SJCRH30 (cell line): ENCODE results near the gene KIF21B. TPM values are rescaled to one million over a fixed set of nuclear protein-coding genes. Genes with fewer than 3 reads are reported as not detected.

ENCODE experiments used
- DNase-seq, 2 experiments: peaks; one replicate each; pipeline ENCODE4 v3.0.0-alpha.2; 2015 to 2020
- H3K27ac ChIP-seq: fragments of 250-450 bp; sonication (Bioruptor Pico); 2 replicates; pipeline ENCODE4 v1.5.1; 2020; ENCODE audit warnings: mild to moderate bottlenecking, moderate library complexity
- H3K27me3 ChIP-seq: fragments of 250-450 bp; sonication (Bioruptor Pico); 2 replicates; pipeline ENCODE4 v1.5.1; 2020; ENCODE audit warnings: mild to moderate bottlenecking, moderate library complexity
- H3K36me3 ChIP-seq: fragments of 250-450 bp; sonication (Bioruptor Pico); 2 replicates; pipeline ENCODE4 v1.5.1; 2020; ENCODE audit warnings: mild to moderate bottlenecking, moderate library complexity
- H3K4me1 ChIP-seq: fragments of 250-450 bp; sonication (Bioruptor Pico); 2 replicates; pipeline ENCODE4 v1.5.1; 2020; ENCODE audit warnings: mild to moderate bottlenecking, moderate library complexity
- H3K4me3 ChIP-seq: fragments of 250-450 bp; sonication (Bioruptor Pico); 2 replicates; pipeline ENCODE4 v1.5.1; 2020; ENCODE audit warnings: mild to moderate bottlenecking, moderate library complexity
- H3K9me3 ChIP-seq: fragments of 250-450 bp; sonication (Bioruptor Pico); replicated peaks from 2 replicates; pipeline ENCODE4 v1.5.1; 2020; ENCODE audit warnings: mild to moderate bottlenecking, moderate library complexity
- total RNA-seq: library from RNA; depleted of rRNA; stranded (reverse); fragments of >200 nt; shearing (Covaris generic); gene quantifications from 2 replicates; pipeline ENCODE4 v1.2.3, GENCODE V29; 2014

The KIF21B gene
- total RNA-seq, 1 experiment from 2014 or later, result 0.61 TPM

GRCh38 chr1:201004732-201005131, 18.8 kb downstream of the KIF21B start:
- no peak for DNase-seq
- Histone ChIP-seq H3K4me1 (no peaks in the 10 kb centered on the region), H3K9me3 (no peaks in the 10 kb centered on the region), H3K27ac (no peak overlapping the region), H3K4me3 (no peak overlapping the region), H3K27me3 (0 out of 2 replicates have a peak, but pooled peaks cover 3% of the 10 kb centered on the region), H3K36me3 (no peaks in the 10 kb centered on the region)

DNA sequence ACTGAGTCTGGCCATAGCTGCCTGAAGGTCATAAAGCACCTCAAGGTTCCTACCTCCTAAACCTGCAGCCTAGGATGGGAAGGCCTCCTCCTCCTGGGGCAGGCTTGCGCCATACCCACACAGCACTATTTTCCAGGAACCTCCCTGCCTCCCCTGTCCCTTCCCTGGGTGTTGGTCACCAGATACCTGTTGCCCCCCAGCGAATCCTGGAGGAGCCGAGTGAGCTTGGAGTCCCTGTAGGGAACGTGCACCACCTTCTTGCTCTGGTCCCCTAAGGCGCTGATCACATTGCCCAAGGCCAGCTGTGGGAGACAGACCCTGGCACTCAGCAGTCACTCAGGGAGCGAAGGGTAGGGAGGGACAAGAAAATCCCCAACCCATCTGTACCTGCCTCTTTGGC, 19.4 kb downstream of the KIF21B start:
- Histone ChIP-seq H3K36me3 (no peaks in the 10 kb centered on the region), H3K27me3 (0 out of 2 replicates have a peak, but pooled peaks cover 3% of the 10 kb centered on the region), H3K4me1 (no peaks in the 10 kb centered on the region), H3K9me3 (no peaks in the 10 kb centered on the region), H3K27ac (no peak overlapping the region), H3K4me3 (no peak overlapping the region)
- DNase-seq, result no peak

- H3K27me3 ChIP-seq, result 0 out of 2 replicates have a peak, but pooled peaks cover 3% of the 10 kb centered on the region
- H3K4me3 ChIP-seq, result no peak overlapping the region
- no peaks in the 10 kb centered on the region for H3K9me3 ChIP-seq
- no peak overlapping the region for H3K27ac ChIP-seq
- no peaks in the 10 kb centered on the region for H3K4me1 ChIP-seq
- no peak for DNase-seq
- H3K36me3 ChIP-seq, result no peaks in the 10 kb centered on the region
Observed at GRCh38 chr1:201002510-201002909, 21.0 kb downstream of the KIF21B start.

GRCh38 chr1:201001962-201002361, 21.6 kb downstream of the KIF21B start:
- Histone ChIP-seq H3K4me3 (no peak overlapping the region), H3K4me1 (no peaks in the 10 kb centered on the region), H3K27ac (no peak overlapping the region), H3K36me3 (no peaks in the 10 kb centered on the region), H3K27me3 (0 out of 2 replicates have a peak, but pooled peaks cover 3% of the 10 kb centered on the region), H3K9me3 (no peaks in the 10 kb centered on the region)
- DNase-seq, result no peak

DNA sequence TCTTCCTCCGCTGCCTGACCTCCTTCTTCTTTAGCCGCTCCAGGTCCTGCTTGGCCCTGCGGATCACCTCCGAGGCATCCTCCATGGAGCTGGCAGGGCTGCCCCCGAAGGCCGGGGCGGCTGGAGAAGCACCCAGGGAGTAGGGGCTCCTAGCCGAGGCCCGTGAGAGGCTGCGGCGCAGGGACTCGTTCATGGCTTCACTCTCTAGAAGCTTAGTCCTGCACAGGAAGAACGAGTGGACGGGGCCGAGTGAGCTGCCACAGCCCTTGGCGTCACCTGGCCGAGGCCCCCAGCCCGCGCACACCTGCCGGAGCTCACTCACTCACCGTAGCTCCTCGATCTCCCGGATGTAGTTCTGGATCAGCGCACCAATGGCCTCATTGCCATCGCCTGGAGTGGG, 23.1 kb downstream of the KIF21B start:
- Histone ChIP-seq H3K27ac (no peak overlapping the region), H3K4me3 (no peak overlapping the region), H3K27me3 (0 out of 2 replicates have a peak, but pooled peaks cover 3% of the 10 kb centered on the region), H3K36me3 (no peaks in the 10 kb centered on the region), H3K4me1 (no peaks in the 10 kb centered on the region), H3K9me3 (no peaks in the 10 kb centered on the region)
- no peak for DNase-seq

- Histone ChIP-seq H3K4me3 (no peak overlapping the region), H3K4me1 (no peaks in the 10 kb centered on the region), H3K9me3 (no peaks in the 10 kb centered on the region), H3K36me3 (no peaks in the 10 kb centered on the region), H3K27me3 (0 out of 2 replicates have a peak, but pooled peaks cover 3% of the 10 kb centered on the region), H3K27ac (no peak overlapping the region)
- no peak for DNase-seq
Observed at GRCh38 chr1:200999667-201000066, 23.8 kb downstream of the KIF21B start.

DNA sequence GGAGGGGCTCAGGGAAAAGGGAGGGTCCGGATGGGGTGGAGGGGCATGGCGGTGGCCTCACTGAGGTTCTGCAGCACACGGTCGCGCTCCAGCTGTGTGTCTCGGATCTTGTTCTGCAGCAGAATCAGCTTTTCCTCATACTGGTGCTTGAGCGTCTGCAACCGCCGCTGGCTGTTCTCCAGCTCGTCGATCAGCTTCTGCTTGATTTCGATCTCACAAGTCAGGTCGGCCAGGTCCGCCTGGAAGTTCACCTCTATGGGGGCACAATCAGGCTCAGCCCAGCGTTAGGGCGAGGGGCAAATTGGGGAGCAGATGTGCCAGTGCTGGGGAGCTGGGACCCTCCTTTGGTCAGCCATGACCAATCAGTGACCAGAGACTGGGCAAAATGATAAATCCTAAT, 25.2 kb downstream of the KIF21B start:
- Histone ChIP-seq H3K36me3 (no peaks in the 10 kb centered on the region), H3K4me1 (no peaks in the 10 kb centered on the region), H3K27ac (no peak overlapping the region), H3K4me3 (no peak overlapping the region), H3K27me3 (0 out of 2 replicates have a peak, but pooled peaks cover 7% of the 10 kb centered on the region), H3K9me3 (no peaks in the 10 kb centered on the region)
- no peak for DNase-seq

GRCh38 chr1:200992382-200993048, 31.0 kb downstream of the KIF21B start:
- H3K27ac ChIP-seq, result no peak overlapping the region
- no peak for DNase-seq
- H3K36me3 ChIP-seq, result no peaks in the 10 kb centered on the region
- H3K27me3 ChIP-seq, result peaks cover 4% of the 10 kb centered on the region; the same call in 1 of the 2 replicates
- no peak overlapping the region for H3K4me3 ChIP-seq
- H3K4me1 ChIP-seq, result no peaks in the 10 kb centered on the region
- H3K9me3 ChIP-seq, result no peaks in the 10 kb centered on the region

DNA sequence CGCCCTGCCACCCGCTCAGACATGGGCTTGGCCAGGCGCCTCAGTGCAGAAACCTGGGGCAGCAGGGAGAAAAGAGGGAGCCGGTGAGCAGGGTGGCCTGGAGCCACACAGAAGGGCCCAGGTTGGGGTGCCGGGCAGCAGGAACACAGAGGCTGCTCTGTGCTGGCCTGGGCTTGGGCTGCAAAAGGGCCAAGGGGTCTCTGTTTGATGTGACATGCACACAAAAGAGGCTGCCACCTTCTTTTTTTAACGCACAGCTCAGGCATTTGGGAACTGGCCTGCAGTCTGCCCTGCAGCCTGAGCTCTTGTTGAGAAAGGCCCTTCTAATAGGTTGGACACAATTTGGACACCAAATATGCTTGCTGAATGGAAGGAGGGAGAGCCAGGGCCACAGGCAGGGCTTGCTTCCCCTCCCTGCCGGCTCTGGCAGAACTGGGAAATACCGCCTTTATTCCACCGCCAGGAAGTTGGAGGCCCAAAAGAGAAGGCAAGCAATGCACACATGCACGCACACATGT, 32.4 kb downstream of the KIF21B start:
- DNase-seq, result no peak
- H3K4me1 ChIP-seq, result no peaks in the 10 kb centered on the region
- no peaks in the 10 kb centered on the region for H3K36me3 ChIP-seq
- H3K4me3 ChIP-seq, result no peak overlapping the region
- peaks cover 4% of the 10 kb centered on the region; the same call in 1 of the 2 replicates for H3K27me3 ChIP-seq
- H3K9me3 ChIP-seq, result no peaks in the 10 kb centered on the region
- no peak overlapping the region for H3K27ac ChIP-seq

DNA sequence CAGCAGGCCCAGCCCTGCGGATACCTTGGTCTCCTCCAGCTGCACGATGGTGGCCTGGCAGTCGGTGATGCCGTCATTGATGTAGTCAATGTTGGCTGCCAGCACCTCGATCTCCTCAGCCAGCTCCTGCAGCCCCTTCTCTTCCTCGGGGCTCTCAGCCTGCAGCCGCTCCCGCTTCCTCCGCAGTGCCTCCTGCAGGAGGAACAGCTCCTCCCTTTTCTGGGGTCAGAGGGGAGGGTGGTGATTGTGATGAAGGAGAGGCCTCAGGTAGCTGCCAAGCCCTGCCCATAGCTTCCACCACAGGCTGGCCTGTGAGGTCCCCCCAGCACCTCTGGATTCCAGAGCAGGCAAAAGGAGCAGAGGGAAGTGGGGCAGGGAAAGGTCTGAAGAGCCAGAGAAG, 33.4 kb downstream of the KIF21B start:
- Histone ChIP-seq H3K27ac (no peak overlapping the region), H3K27me3 (peaks cover 4% of the 10 kb centered on the region; the same call in 1 of the 2 replicates), H3K4me1 (no peaks in the 10 kb centered on the region), H3K4me3 (no peak overlapping the region), H3K9me3 (no peaks in the 10 kb centered on the region), H3K36me3 (no peaks in the 10 kb centered on the region)
- DNase-seq, result no peak

- DNase-seq, result no peak
- H3K4me1 ChIP-seq, result no peaks in the 10 kb centered on the region
- H3K9me3 ChIP-seq, result no peaks in the 10 kb centered on the region
- H3K4me3 ChIP-seq, result no peak overlapping the region
- H3K27me3 ChIP-seq, result peaks cover 4% of the 10 kb centered on the region; the same call in 1 of the 2 replicates
- H3K36me3 ChIP-seq, result no peaks in the 10 kb centered on the region
- H3K27ac ChIP-seq, result no peak overlapping the region
Observed at GRCh38 chr1:200989337-200989736, 34.2 kb downstream of the KIF21B start.

GRCh38 chr1:200988693-200989092, 34.8 kb downstream of the KIF21B start:
- no peaks in the 10 kb centered on the region for H3K9me3 ChIP-seq
- no peaks in the 10 kb centered on the region; the same call in 1 of the 2 replicates for H3K27me3 ChIP-seq
- H3K4me1 ChIP-seq, result no peaks in the 10 kb centered on the region
- DNase-seq, result no peak
- no peak overlapping the region for H3K27ac ChIP-seq
- H3K4me3 ChIP-seq, result no peak overlapping the region
- no peaks in the 10 kb centered on the region for H3K36me3 ChIP-seq

DNA sequence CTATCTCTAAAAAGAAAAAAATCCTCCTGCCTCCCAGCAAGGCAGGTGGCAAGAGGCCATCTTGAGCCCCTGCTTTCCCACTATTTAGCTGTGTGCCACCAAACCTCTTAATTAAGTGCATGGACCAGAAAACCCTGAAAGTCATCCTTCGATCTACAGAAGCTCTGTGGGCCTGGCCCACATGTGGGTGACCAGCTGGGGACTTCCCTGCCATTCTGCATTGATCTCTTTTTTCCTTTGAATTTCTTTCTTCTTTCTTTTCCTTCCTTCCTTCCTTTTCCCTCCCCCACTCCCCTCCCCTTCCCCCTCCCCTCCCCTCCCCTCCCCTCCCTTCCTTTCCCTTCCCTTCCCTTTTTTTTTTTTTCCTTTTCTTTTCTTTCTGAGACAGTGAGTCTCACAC, 38.0 kb downstream of the KIF21B start:
- H3K9me3 ChIP-seq, result no peaks in the 10 kb centered on the region
- no peaks in the 10 kb centered on the region for H3K4me1 ChIP-seq
- H3K4me3 ChIP-seq, result no peak overlapping the region
- no peaks in the 10 kb centered on the region for H3K36me3 ChIP-seq
- H3K27ac ChIP-seq, result no peak overlapping the region
- H3K27me3 ChIP-seq, result no peaks in the 10 kb centered on the region
- no peak for DNase-seq

GRCh38 chr1:200983035-200983561, 40.4 kb downstream of the KIF21B start:
- no peak overlapping the region for H3K27ac ChIP-seq

DNA sequence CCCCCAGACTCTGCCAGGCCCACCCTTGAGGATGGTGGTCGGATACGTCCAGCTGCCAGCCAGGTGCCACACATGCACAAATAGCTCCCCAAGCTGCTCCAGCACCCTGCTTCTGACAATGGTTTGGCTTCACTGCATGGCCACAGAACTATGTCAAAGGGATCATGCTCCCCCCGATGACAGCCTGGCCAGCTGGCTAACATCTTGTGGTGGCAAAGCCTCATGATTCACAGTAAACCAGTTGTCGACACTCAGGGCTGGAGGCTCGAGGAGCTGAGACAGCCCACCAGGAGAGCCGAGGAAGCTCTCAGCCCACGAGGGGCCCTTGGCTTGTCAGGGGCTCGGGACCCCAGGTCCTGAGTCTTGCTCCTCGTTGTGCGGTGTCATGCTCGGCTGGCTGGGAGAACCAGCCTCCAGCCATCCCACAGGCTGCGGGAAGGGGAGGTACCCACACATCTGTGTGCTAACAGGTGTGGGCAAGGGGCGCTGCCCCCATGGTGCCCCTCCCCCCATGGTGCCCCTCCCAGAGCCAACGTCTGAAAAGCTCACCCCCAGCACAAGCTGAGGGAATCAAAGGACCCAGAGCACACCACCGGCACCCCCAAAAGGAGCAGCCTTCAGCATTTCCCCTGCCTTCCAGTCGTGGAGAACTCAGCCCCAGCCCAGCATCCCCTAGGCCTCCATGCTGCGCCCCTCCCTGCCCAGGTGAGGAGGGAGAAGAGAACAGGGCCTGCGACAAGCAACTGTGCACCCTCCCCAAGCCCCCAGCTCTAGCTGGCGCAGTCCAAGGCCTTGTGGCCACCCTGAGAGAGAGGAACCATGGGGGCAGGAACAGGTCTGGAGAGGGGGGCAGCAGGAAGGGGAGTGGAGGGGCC, 41.2 kb downstream of the KIF21B start:
- no peaks in the 10 kb centered on the region for H3K27me3 ChIP-seq
- H3K4me1 ChIP-seq, result no peaks in the 10 kb centered on the region
- DNase-seq, result peak in 1 of 2 experiments; percentile 40
- H3K9me3 ChIP-seq, result no peaks in the 10 kb centered on the region
- no peak overlapping the region for H3K4me3 ChIP-seq
- H3K27ac ChIP-seq, result no peak overlapping the region
- H3K36me3 ChIP-seq, result no peaks in the 10 kb centered on the region

More at GRCh38 chr1:200983035-200983561, 40.4 kb downstream of the KIF21B start:
- H3K27me3 ChIP-seq, result no peaks in the 10 kb centered on the region
- H3K4me3 ChIP-seq, result no peak overlapping the region
- no peaks in the 10 kb centered on the region for H3K4me1 ChIP-seq
- DNase-seq, result no peak
- no peaks in the 10 kb centered on the region for H3K36me3 ChIP-seq
- H3K9me3 ChIP-seq, result no peaks in the 10 kb centered on the region
